Islet of Langerhans (tissue), 1 donor: Measurements from ENCODE around the gene TMEM94.

Source experiments
- FAIRE-seq: peaks from one replicate; lab custom pipeline; 2011; peaks lifted over from hg19 to GRCh38; lab: Jason Lieb, UNC

The TMEM94 gene

DNA sequence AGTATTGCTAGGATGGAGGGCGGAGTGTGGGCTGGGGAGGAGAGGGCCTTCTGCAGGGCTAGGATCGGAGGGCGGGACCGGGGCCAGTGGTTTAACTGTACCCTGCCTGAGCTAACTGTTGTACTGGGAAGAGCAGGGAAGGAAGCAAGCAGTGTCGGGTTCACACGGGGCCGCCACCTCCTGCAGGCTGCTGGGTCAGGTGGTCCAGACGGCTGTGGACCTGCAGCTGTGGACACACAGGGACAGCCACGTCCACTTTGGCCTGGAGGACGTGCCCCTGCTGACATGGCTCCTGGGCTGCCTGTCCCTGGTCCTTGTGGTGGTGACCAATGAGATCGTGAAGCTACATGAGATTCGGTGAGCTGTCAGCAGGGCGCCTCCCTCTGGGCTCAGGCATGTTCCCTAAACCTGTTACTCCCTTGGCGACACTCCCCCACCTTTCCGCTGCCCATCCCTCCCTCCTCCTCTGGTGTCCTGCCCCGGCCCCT, 42.3 kb downstream of the TMEM94 start:
- no peak for FAIRE-seq

DNA sequence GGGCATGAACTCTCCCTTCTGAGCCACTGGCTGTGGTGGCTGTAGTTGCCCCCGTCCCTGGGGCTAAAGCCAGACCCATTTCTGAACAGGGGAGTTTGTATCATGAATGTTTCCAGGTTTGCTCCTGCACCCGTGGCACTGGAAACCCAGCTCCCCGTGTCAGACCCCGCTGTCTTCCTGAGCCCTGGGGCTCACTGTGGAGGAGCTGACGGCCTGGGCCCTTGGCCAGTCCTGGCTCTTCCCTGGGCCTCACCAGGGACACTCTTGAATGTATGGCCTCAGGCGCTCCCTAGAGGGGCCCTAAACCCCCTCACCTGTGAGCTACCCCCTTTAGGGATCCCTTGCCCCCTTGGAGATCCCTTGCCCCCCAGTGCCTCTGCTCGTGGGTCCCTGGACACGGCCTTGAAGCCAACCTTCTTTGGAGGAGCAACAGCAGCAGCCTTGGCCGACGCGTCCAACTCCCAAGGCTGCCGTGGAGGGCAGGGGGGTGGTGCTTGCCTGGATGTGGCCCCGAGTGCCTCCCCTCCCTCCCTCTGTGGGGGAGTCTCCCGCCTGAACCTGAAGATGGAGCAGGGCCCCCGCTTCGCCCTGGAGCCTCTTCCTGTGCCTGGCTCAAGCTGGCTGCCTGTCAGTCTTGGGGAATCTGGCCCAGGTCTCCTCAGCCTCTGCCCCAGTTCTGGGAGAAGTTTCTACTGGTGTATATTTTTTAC, 43.0 kb downstream of the TMEM94 start:
- FAIRE-seq, result no peak

DNA sequence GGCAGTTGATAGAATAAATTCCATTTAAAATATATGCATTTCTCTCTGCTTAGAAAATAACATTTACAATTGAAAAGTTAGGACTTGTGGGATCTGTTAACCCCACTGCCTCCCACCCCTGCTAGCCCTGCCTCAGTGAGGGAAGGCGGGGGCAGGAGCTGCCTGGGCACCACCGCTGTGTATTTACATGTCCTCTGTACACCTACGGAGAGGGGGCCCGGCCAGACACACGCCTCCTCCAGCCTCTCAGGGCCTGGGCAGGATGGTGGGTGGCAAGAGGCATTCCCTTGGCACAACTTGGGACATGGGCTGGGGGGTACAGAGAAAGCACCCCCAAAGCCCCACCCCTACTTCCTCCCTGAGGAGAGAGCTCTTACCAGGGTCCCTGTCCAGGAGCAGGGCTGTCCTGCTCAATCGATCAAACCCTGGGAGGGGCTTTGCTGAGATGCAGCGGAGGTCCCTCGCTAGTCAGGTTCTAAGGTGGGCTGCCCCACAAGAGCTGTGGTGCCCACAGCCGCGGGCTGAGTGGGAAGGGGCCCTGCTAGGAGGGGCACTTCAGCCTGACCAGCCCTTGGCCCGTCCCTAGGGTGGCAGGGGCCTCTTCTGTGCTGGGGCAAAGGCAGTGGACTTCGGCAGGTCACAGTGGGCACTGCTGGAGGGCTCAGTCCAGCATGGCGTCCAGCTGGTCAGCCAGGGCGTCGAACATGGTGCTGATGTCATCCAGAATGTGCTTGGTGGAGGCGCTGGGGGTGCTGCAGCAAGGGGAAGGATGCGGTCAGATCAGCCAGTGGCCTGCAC, 44.2 kb downstream of the TMEM94 start:
- FAIRE-seq, result no peak

DNA sequence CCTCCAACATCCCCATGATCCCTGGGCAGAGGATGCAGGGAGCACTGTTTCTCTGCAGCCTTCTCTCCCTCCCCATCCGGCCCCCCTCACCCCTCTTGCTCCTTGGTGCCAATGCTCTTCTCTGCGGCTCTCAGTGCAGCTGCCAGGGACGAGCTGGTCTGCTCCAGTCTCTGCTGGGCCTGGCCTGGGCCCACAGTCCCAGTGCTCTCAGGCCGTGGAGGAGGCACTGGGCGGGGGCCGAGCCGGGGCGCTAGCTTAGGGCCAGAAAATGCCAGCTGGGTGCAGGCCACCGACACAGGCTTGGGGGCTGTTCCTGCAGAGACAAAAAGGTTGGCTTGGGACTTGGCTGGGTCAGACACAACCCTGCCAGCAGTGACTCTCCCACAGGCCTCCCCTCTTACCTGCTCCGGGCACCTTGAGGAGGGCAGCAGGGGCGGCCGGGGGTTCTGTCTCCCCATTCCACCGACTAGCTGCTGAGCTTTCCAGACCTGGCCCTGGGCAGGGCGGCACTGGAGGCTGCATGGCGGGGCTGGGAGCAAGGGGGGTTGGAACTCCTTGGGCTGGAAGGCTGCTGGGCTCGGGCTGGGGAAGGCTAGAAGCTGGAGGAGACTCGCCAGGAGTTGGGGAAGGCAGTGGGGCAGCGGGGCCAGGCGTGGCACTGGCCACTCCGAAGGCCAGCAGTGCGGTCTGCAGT, 45.1 kb downstream of the TMEM94 start:
- FAIRE-seq, result no peak

DNA sequence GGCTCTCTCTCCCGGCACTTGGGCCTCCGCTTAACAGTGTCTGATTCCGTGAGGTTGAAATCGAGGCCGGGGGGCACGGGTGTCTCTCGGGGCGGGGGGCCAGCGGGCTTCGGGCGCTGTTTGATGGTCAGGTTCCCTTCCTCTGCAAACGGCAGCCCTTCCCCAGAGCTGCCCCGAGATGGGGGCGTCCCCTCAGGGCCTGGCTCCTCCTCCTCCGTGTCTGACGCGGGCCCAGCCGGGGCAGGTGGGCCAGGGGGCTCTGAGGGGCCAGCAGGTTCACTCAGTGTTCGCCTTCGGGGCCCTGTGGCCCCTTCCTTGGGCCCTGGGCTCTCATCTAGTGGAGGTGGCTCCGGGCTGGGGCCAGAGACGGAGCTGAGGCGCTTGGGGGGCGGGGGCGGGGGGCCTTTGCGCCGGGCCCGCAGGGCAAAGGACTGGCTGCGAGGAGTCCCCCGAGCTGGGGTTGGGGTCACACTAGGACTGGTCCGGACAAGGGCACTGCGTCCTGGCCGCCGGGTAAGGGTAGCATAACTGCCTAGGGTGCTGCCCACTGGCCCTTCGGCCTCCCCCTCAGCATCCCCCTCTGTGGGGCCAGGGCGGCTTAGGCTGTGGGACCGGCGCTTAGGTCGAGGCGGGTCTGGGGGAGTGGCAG, 45.8 kb downstream of the TMEM94 start:
- no peak for FAIRE-seq

DNA sequence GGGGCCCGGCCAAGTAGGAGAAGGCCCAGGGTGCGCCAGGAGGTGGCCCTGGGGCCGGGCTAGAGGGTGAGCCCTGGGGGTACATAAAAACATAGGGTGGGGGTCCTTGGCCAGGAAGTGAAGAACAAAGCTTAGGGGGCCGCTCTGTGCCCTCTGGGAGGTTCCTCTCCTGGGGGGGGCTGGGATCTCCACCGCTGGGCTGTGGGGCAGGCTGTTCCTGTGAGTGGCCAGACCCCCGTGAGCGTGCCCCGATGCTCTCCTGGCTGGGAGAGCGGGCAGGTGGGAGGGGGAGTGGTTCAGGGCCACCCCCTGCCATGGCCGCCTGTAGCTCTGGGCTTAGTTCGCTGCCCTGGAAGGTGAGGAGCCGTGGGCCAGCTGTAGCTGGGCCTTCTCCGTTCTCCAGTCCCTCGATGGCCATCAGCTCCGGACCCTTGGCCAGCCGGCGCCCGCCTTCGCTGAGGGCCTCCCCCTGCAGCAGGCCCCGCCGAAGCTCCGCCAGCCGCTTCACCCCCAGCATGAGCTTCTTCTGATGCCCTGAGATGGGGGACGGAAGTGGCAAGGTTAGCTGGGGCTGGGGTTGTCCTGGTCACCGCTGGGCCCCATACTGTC, 46.4 kb downstream of the TMEM94 start:
- no peak for FAIRE-seq

DNA sequence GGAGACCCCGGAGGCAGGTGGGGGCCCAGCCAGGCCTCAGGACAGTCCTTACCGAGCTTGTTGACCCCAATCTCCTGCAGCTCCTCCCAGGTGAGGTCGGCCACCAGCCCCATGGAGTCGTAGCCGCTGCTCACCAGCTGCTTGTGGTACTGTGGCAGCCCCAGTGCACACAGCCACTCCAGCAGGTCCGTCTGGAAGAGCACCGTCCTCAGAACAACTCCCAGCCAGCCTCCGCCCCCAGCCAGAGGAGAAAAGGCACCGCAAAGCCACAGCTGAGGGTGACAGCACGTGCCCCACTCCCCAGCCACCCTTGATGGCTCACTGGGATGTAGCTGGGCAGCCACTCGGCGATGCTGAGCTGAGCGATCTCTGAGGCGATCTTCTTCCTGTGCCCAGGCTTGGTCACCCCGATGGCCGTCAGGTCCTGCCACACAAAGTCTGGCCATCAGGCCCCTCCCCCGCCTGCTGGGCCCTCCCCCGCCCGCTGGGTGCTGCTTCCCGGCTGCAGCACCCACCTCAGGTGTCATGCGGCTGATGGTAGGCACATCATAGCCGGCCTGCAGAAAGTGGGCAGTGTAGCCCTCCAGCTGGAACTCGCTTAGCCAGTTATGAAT, 47.0 kb downstream of the TMEM94 start:
- FAIRE-seq, result no peak

DNA sequence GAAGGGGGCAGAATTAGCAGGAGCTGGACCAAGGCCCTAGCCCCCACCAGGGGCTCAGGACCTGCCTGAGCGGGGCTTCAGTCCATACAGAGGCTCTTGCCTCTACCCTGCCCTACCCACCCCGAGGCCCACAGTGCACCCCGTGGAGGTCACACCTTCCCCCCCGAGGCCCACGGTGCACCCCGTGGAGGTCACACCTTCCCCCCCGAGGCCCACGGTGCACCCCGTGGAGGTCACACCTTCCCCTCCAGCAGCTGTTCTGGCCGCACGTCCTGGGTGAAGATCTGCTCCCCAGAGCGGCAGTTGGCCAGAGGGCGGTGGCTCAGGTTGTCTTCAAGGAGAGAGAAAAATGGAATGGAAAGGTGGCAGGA, 47.5 kb downstream of the TMEM94 start:
- no peak for FAIRE-seq

DNA sequence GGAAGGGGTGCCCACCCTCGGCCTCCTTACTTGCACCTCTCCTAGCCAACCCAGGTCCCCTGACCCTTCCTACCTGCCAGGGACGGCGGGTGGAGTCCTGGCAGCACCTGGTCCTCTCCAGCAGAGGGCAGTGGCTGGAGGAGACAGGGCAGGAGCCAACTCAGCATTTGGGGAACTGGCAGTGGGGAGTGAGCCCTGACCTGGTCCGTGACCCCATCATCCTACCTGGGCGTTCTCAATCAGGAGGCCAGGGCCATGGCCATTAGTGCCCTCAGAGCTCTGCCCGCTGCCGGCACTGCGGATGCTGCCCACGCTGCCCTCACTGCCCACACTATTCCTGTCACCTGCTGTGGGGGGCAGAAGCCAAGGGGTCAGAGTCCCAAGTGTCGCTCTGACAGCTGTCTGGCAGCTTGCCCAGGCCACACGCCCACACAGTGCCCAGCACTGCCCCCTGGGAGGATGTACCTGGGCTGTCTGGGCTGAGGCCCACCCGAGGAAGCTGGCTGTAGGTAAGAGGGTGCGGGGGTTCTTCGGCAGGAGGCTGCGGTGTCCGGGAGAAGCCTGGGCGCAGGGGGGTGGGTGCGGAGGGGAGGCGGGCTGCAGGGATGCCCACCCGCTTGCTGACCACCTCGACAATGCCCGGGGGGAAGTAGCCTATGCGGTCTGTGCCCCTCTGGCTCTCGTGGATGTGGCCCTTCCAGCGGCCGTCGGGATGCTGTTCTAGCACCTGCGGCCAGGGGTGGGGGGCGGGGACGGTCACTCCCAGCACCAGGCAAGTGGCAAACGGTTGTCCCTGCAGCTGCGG, 48.1 kb downstream of the TMEM94 start:
- no peak for FAIRE-seq

DNA sequence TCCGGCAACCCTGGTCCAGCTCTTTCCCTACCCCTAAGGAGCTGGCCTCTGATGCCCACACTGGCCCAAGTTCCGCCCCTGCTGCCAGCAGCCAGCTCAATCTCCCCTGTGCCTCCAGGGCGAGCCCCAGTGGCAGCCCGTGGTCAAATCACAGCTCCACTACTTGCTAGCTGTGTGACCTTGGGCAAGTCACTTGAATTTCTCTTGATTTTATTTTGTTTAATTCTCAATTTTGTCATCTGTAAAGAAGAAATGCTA, 48.6 kb downstream of the TMEM94 start:
- no peak for FAIRE-seq

DNA sequence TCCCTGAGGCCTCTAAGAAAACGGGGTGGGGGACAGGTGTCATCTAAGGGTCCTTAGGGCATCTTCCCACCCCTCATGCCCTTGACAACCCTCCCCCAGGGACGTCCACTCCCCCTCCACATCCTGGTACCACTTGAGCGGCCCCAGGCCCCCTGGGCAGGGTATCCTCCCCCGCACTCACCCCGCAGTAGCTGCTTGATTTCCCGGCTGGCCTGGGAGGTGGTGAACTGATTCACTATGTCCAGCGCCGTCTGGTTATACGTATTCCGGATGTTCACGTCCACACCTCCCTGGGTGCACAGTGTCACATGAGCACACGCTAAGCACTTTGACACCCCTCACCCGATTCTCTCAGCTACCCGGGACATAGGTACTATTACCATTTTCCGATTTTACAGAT, 49.2 kb downstream of the TMEM94 start:
- FAIRE-seq, result no peak

DNA sequence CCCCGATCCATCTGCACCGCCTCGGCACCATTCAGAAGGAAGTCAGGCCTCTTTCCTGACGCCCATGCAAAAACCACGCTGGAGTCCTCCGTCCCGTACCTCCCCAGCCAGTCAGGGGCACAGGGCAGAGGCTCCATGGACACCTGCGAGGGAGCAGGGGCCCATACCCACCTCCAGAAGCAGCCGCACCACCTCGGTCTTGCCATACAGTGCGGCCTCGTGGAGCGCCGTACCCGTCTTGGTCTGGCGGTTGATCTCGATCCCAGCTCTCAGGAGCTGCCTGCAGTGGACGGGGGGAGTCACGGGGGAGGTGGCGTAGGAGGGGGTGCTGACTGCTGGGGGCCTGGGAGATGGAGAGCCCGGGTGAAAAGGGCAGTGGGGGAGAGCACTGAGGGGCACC, 49.7 kb downstream of the TMEM94 start:
- FAIRE-seq, result no peak

DNA sequence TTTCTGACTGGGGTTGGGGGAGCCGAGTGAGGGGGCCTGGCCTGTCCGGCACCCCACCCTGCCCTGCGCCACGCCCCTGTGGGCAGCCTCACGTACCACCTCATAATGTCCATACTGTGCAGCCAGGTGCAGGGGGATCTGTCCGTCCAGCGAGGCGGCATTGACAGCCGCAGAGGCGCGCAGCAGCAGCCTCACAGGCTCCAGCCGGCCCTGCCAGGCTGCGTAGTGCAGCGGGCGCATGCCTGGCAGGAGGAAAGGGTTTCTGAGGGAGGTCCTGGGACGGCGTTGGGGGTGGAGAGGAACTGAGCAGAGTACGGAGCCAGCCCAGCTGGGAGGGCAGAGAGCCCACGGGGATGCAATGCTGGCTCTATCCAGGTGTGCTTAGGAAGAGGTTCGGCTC, 50.5 kb downstream of the TMEM94 start:
- no peak for FAIRE-seq

DNA sequence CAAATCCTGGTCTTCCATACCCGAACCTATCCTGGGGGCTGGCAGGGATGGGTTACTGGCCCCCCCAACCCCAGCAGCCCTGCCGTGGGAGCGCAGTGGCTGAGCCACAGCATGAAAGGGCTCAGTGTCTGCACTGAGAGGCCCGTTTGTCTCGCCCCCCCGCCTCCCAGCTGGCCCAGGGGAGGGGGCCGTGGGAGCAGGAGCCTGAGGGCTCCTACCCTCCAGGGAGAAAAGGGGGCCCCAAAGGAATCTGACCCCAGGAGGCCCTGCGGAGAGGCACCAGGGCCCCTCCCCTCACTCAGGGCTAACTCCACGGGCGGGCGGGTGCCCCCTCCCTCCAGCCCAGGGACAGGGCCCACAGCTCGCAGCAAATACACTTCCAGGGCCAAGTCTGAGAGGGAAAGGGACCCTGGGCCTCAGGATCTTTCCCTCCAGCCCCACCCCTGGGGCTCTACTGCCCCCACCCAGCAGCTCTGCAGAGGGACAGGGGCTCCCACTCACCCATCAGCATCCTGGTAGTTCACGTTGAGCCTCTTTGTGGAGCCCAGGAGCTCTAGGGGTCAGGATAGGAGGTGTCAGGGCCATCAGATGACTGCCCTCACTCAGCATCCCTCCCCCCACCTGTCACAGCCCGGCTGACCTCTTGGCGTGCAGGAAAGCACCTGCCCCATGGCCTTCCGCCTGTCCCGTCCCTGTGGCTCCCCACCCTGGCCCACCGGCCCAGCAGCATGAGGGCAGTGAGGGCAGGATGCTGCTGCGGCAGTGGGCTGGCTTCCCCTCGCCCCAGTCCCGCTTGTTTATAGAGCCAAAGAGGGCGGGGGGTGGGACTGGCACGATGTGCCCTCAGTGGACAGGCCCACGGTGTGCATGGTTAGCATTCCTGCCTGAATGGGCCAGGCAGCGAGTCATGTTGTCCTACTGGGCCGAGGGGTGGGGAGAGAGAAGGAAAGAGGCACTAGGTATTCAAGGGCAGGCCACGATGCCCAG, 51.6 kb downstream of the TMEM94 start:
- no peak for FAIRE-seq

DNA sequence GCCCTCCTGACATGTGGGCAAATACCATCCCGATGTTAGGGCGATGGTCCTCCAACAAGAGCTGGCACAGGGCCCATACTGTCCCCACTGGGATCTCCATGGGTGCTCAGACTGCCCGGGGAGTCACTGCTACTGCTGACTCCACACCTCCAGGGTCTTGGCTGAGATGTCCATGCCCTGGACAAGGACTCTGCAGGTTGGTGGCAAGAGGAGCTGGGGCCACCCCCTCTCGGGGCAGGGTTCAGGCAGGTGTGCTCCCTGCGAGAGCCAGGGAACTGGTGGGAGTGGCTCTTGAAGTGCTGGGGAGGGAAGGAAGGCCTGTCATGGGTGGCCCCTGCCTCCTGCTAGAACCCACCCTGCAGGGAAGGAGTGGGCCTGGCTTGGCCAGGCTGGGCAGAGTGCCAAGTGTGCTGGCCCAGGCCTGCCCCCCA, 52.5 kb downstream of the TMEM94 start:
- FAIRE-seq, result no peak

DNA sequence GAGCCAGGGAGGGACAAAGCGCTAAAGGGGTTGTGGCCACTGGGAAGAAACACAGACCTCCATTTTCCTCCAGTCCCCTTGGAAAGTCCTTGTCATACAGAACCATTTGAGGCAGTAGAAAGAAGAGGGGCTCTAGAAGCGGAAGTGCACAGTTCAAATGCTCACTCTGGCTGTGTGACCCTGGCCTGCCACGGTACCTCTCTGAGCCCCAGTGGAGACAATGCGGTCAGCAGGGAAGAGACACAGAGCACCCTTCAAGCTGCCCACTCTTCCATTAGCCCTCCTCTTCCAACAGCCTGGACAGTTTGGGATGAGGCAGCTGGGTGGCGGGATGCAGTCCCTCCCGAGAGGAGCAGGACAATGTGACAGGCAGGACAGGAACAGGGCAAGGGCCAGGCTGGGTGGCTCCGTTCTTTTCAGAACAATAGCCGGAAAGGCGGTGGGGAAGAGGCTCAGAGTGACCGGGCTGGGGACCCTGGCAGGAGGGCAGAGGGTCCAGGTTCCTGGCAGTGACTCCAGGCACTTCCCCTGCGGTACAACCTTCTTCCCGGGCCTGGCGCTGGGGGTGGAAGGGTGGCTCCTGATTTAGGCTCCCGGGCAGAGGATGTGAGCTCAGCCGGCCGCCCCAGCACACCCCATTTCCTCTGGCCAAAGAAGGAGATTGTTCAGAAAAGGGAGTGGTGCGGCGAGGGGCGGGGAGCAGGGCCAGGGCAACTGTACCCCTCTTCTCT, 53.3 kb downstream of the TMEM94 start:
- FAIRE-seq, result no peak

DNA sequence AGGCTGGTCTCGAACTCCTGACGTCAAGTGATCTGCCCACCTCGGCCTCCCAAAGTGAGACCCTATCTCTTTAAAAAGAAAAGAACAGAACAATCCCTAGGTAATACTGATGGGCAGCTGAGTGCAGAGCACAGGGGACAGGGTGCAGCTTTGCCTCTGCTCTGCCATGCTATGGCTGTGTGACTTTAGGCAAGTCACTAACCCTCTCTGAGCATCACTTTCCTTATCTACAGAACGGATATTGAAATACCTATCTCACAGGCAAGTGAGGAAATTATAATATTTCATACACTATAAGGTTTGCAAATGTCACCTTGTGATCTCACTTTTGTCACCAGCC, 54.8 kb downstream of the TMEM94 start:
- no peak for FAIRE-seq

DNA sequence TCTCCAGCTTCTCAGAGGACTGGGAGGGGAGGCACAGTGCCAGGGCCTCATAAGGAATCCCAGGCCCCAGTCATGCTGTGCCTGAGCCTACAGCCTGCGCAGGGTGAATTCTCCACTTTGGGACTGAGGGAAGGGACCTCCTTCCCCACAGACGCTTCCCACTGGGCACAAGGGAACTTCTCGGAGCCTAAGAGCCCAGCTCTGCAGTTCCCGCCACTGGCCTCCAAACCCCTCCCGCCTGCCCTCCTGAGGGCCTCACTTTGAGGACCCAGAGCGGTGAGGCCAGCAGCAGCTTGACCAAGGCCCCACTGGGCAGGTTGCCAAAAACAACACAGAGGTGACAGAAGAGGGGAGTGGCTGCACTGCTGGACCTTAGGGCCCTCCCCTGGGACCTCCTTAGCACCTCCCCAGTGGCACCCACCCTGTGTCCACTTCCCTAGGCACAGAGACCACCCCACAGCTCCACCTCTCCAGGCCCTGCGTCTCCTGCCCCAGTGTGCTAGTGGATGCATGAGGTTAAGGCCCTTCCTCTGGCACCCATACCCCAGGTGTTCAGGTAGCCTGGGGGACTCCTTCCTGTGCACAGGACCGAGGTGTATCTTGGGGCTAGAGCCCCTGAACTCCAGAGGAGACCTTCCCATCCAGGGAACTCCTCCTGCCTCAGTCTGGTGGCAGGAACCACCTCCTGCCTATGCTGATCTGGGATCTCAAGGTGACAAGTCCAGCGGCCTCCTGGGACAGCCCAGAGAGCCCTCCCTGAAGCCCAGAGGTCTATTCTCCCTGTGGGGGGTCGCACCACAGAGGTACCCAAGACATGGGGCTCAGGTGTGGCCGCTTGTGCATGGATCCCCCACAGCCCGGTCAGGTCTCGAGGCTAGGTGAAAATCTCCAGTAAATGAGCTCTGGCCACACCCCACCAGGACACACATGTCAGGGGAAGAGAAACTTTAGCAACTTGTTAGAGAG, 55.5 kb downstream of the TMEM94 start:
- no peak for FAIRE-seq
